ENCODE results near the gene SURF2.

The SURF2 gene

GRCh38 chr9:133353548-133353947, 2.8 kb upstream of the SURF2 start:
- TF ChIP-seq TAF1 (IDR thresholded peaks at IDR 0.05; ENCODE audit: low read depth), result no peak

DNA sequence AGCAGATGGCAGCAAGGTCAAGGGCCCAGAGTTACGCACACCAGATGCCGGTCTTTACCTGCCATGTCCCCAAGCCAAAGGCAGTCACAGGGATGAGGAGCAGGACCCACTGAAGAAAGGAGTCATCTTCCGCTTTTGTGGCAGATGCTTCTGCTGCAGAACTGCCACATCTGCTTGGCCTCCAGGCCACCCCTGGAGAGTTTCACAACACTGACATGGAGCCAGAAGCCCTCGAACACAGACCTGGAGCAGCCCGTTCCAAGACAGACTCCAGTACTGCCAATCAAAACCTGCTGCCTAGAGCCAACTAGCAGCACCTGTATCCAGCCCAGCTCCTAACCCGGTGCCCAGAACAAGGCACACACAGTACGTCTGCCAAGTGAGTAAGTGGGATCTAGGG, 1.6 kb upstream of the SURF2 start:
- TF ChIP-seq NFIC (IDR thresholded peaks at IDR 0.05), result no peak
- TF ChIP-seq YY1 (IDR thresholded peaks at IDR 0.05; ENCODE audit: low read depth), result no peak
- TF ChIP-seq TEAD4 (IDR thresholded peaks at IDR 0.05), result no peak
- TF ChIP-seq CEBPB (IDR thresholded peaks at IDR 0.05), result no peak
- TF ChIP-seq, protein P1, sequence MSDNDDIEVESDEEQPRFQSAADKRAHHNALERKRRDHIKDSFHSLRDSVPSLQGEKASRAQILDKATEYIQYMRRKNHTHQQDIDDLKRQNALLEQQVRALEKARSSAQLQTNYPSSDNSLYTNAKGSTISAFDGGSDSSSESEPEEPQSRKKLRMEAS (IDR thresholded peaks at IDR 0.05), result no peak
- TF ChIP-seq, protein P2, sequence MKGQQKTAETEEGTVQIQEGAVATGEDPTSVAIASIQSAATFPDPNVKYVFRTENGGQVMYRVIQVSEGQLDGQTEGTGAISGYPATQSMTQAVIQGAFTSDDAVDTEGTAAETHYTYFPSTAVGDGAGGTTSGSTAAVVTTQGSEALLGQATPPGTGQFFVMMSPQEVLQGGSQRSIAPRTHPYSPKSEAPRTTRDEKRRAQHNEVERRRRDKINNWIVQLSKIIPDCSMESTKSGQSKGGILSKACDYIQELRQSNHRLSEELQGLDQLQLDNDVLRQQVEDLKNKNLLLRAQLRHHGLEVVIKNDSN (IDR thresholded peaks at IDR 0.05), result no peak
- no peak for TF ChIP-seq EGR1 (IDR thresholded peaks at IDR 0.05)
- TF ChIP-seq TCF12 (IDR thresholded peaks at IDR 0.05; ENCODE audit: low read depth), result no peak
- TF ChIP-seq RAD21 (IDR thresholded peaks at IDR 0.05; ENCODE audit: low read depth), result no peak
- no peak for TF ChIP-seq FOXM1 (IDR thresholded peaks at IDR 0.05; ENCODE audit: borderline replicate concordance, low read depth)
- TF ChIP-seq ZBTB7A (IDR thresholded peaks at IDR 0.05; ENCODE audit: low read depth), result no peak
- no peak for TF ChIP-seq CREB1 (IDR thresholded peaks at IDR 0.05; ENCODE audit: low read depth)
- TF ChIP-seq, protein P3, sequence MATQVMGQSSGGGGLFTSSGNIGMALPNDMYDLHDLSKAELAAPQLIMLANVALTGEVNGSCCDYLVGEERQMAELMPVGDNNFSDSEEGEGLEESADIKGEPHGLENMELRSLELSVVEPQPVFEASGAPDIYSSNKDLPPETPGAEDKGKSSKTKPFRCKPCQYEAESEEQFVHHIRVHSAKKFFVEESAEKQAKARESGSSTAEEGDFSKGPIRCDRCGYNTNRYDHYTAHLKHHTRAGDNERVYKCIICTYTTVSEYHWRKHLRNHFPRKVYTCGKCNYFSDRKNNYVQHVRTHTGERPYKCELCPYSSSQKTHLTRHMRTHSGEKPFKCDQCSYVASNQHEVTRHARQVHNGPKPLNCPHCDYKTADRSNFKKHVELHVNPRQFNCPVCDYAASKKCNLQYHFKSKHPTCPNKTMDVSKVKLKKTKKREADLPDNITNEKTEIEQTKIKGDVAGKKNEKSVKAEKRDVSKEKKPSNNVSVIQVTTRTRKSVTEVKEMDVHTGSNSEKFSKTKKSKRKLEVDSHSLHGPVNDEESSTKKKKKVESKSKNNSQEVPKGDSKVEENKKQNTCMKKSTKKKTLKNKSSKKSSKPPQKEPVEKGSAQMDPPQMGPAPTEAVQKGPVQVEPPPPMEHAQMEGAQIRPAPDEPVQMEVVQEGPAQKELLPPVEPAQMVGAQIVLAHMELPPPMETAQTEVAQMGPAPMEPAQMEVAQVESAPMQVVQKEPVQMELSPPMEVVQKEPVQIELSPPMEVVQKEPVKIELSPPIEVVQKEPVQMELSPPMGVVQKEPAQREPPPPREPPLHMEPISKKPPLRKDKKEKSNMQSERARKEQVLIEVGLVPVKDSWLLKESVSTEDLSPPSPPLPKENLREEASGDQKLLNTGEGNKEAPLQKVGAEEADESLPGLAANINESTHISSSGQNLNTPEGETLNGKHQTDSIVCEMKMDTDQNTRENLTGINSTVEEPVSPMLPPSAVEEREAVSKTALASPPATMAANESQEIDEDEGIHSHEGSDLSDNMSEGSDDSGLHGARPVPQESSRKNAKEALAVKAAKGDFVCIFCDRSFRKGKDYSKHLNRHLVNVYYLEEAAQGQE (IDR thresholded peaks at IDR 0.05; ENCODE audit: low read depth), result no peak
- TF ChIP-seq TAF1 (IDR thresholded peaks at IDR 0.05; ENCODE audit: low read depth), result no peak

GRCh38 chr9:133355881-133356357, 431 bp upstream of the SURF2 start:
- TF ChIP-seq ZBTB7A (IDR thresholded peaks at IDR 0.05; ENCODE audit: low read depth) (no peak), TAF1 (IDR thresholded peaks at IDR 0.05; ENCODE audit: low read depth) (no peak), YY1 (IDR thresholded peaks at IDR 0.05; ENCODE audit: low read depth) (no peak), FOXM1 (IDR thresholded peaks at IDR 0.05; ENCODE audit: borderline replicate concordance, low read depth) (no peak), EP300 (IDR thresholded peaks at IDR 0.05; ENCODE audit: borderline replicate concordance) (no peak), RAD21 (IDR thresholded peaks at IDR 0.05; ENCODE audit: low read depth) (no peak)
- TF ChIP-seq, protein P1 (IDR thresholded peaks at IDR 0.05), result no peak
- TF ChIP-seq, protein P3 (IDR thresholded peaks at IDR 0.05; ENCODE audit: low read depth), result no peak
- TF ChIP-seq, protein P2 (IDR thresholded peaks at IDR 0.05), result no peak

DNA sequence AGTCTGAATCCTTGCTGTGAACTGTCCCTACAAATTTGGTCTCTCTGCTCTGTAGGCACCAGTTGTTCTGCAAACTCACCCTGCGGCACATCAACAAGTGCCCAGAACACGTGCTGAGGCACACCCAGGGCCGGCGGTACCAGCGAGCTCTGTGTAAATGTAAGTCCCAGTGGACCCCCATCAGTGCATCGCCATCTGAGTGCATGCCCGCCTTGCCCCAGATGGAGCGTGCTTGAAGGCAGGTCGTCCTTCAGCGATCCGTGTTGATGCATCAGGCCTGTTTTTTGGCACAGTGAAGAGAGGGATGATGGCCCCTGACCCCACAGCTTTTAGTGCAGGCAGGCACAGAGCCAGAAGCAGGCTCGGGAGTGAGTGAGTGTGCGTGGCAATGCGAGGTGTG, 1.3 kb downstream of the SURF2 start:
- TF ChIP-seq TAF1 (IDR thresholded peaks at IDR 0.05; ENCODE audit: low read depth) (no peak), TCF12 (IDR thresholded peaks at IDR 0.05; ENCODE audit: low read depth) (no peak), EP300 (IDR thresholded peaks at IDR 0.05; ENCODE audit: borderline replicate concordance) (no peak), EGR1 (IDR thresholded peaks at IDR 0.05) (no peak), ZBTB7A (IDR thresholded peaks at IDR 0.05; ENCODE audit: low read depth) (no peak), RAD21 (IDR thresholded peaks at IDR 0.05; ENCODE audit: low read depth) (no peak), CEBPB (IDR thresholded peaks at IDR 0.05) (no peak), FOXM1 (IDR thresholded peaks at IDR 0.05; ENCODE audit: borderline replicate concordance, low read depth) (no peak), YY1 (IDR thresholded peaks at IDR 0.05; ENCODE audit: low read depth) (no peak), TEAD4 (IDR thresholded peaks at IDR 0.05) (no peak), NFIC (IDR thresholded peaks at IDR 0.05) (no peak), CREB1 (IDR thresholded peaks at IDR 0.05; ENCODE audit: low read depth) (no peak)
- TF ChIP-seq, protein P2 (IDR thresholded peaks at IDR 0.05), result no peak
- TF ChIP-seq, protein P3 (IDR thresholded peaks at IDR 0.05; ENCODE audit: low read depth), result no peak
- TF ChIP-seq, protein P1 (IDR thresholded peaks at IDR 0.05), result no peak

Data from Ishikawa (cell line).